WTC11 (cell line): ENCODE data around the gene DBH. TPM values are rescaled to one million over a fixed set of nuclear protein-coding genes. Genes with fewer than 3 reads are reported as not detected.

ENCODE experiments used
- ATAC-seq: fragments of 200-7000 bp; cut with Tn5 transposase; 2 replicates; pipeline ENCODE4 v1.10.0; 2021; ENCODE audit warnings: mild to moderate bottlenecking, moderate library complexity
- CTCF ChIA-PET: fragments of 300-600 bp; sonication (Branson Sonifier 250); formaldehyde crosslinking; loops from one replicate; lab custom pipeline; 2021; ENCODE audit warnings: antibody characterized with exemption; lab: Charles Lee
- POLR2A ChIA-PET: fragments of 350-600 bp; sonication (Branson Sonifier 250); formaldehyde crosslinking; loops from one replicate; lab custom pipeline; 2021; ENCODE audit warnings: antibody characterized with exemption; lab: Charles Lee
- DNase-seq: peaks from one replicate; pipeline ENCODE4 v3.0.0; 2021; ENCODE audit warnings: low spot score
- H3K27ac Mint-ChIP-seq: 2 replicates; pipeline ENCODE4 v1.8.0; 2021; ENCODE audit warnings: mixed read lengths
- H3K27me3 Mint-ChIP-seq: 2 replicates; pipeline ENCODE4 v1.8.0; 2021; ENCODE audit warnings: low read depth, mild to moderate bottlenecking, moderate library complexity, mixed read lengths
- H3K36me3 Mint-ChIP-seq: 2 replicates; pipeline ENCODE4 v1.8.0; 2021; ENCODE audit warnings: mixed read lengths
- H3K4me1 Mint-ChIP-seq: 2 replicates; pipeline ENCODE4 v1.8.0; 2022; ENCODE audit warnings: mixed read lengths
- H3K4me3 Mint-ChIP-seq: 2 replicates; pipeline ENCODE4 v1.8.0; 2021; ENCODE audit warnings: mild to moderate bottlenecking, moderate library complexity, mixed read lengths
- H3K9me3 Mint-ChIP-seq: 2 replicates; pipeline ENCODE4 v1.8.0; 2021; ENCODE audit warnings: mixed read lengths
- CTCF ChIP-seq: fragments of 200-600 bp; IDR thresholded peaks from 2 replicates; pipeline ENCODE4 v1.8.0; 2022; ENCODE audit warnings: antibody characterized with exemption
- ELF4 ChIP-seq: sonication (generic); formaldehyde crosslinking; IDR thresholded peaks from 2 replicates; pipeline ENCODE4 v1.8.1; 2022; ENCODE audit warnings: low read depth, mild to moderate bottlenecking, moderate library complexity, missing genetic modification reagents
- FOXJ3 ChIP-seq: sonication (generic); formaldehyde crosslinking; IDR thresholded peaks from 2 replicates; pipeline ENCODE4 v1.9.0; 2021; ENCODE audit warnings: missing genetic modification reagents, mild to moderate bottlenecking, borderline replicate concordance
- FOXP1 ChIP-seq: sonication (generic); formaldehyde crosslinking; IDR thresholded peaks from 2 replicates; pipeline ENCODE4 v1.8.0; 2022; ENCODE audit warnings: missing genetic modification reagents, mild to moderate bottlenecking, moderate library complexity, borderline replicate concordance
- GABPB1 ChIP-seq: sonication (generic); formaldehyde crosslinking; IDR thresholded peaks from 2 replicates; pipeline ENCODE4 v1.8.1; 2023; ENCODE audit warnings: mild to moderate bottlenecking, missing genetic modification reagents
- GTF2I ChIP-seq: fragments of 250-450 bp; sonication (Bioruptor Pico); conservative IDR thresholded peaks from 2 replicates; pipeline ENCODE4 v1.4.0; 2021; ENCODE audit warnings: mild to moderate bottlenecking
- HMGA2 ChIP-seq: fragments of 250-450 bp; sonication (Bioruptor Pico); IDR thresholded peaks from 2 replicates; pipeline ENCODE4 v1.4.0; 2021; ENCODE audit warnings: mild to moderate bottlenecking, moderate library complexity
- IRF1 ChIP-seq: sonication (generic); formaldehyde crosslinking; IDR thresholded peaks from 2 replicates; pipeline ENCODE4 v1.8.0; 2023; ENCODE audit warnings: missing genetic modification reagents
- NR3C1 ChIP-seq: sonication (generic); formaldehyde crosslinking; conservative IDR thresholded peaks from 2 replicates; pipeline ENCODE4 v1.8.1; 2023; ENCODE audit warnings: low read depth, mild to moderate bottlenecking, missing genetic modification reagents
- OVOL2 ChIP-seq: fragments of 250-450 bp; sonication (Bioruptor Pico); IDR thresholded peaks from 2 replicates; pipeline ENCODE4 v1.9.0; 2021; ENCODE audit warnings: mild to moderate bottlenecking, borderline replicate concordance
- STAT6 ChIP-seq: sonication (generic); formaldehyde crosslinking; conservative IDR thresholded peaks from 2 replicates; pipeline ENCODE4 v1.8.1; 2023; ENCODE audit warnings: mild to moderate bottlenecking, low read depth, missing genetic modification reagents, moderate library complexity
- TEAD1 ChIP-seq: sonication (generic); formaldehyde crosslinking; IDR thresholded peaks from 2 replicates; pipeline ENCODE4 v1.8.0; 2022; ENCODE audit warnings: mild to moderate bottlenecking, missing genetic modification reagents
- USF2 ChIP-seq: sonication (generic); formaldehyde crosslinking; IDR thresholded peaks from 2 replicates; pipeline ENCODE4 v1.8.1; 2023; ENCODE audit warnings: mild to moderate bottlenecking, missing genetic modification reagents, moderate library complexity
- ZBTB21 ChIP-seq: sonication (generic); formaldehyde crosslinking; IDR thresholded peaks from 2 replicates; pipeline ENCODE4 v1.8.1; 2023; ENCODE audit warnings: mild to moderate bottlenecking, missing genetic modification reagents, borderline replicate concordance
- ZMAT4 ChIP-seq: fragments of 250-450 bp; sonication (Bioruptor Pico); IDR thresholded peaks from 2 replicates; pipeline ENCODE4 v1.9.0; 2021; ENCODE audit warnings: mild to moderate bottlenecking
- ZNF232 ChIP-seq: sonication (generic); formaldehyde crosslinking; IDR thresholded peaks from 2 replicates; pipeline ENCODE4 v1.8.0; 2022; ENCODE audit warnings: mild to moderate bottlenecking, missing genetic modification reagents
- ZNF396 ChIP-seq: fragments of 250-450 bp; sonication (Bioruptor Pico); IDR thresholded peaks from 2 replicates; pipeline ENCODE4 v1.8.0; 2021; ENCODE audit warnings: mild to moderate bottlenecking, moderate library complexity, borderline replicate concordance
- ZNF416 ChIP-seq: fragments of 250-450 bp; sonication (Bioruptor Pico); IDR thresholded peaks from 2 replicates; pipeline ENCODE4 v1.9.0; 2021; ENCODE audit warnings: mild to moderate bottlenecking, inconsistent platforms
- ZNF425 ChIP-seq: fragments of 250-450 bp; sonication (Bioruptor Pico); conservative IDR thresholded peaks from 2 replicates; pipeline ENCODE4 v1.9.0; 2021; ENCODE audit warnings: mild to moderate bottlenecking
- ZNF671 ChIP-seq: fragments of 250-450 bp; sonication (Bioruptor Pico); IDR thresholded peaks from 2 replicates; pipeline ENCODE4 v1.8.0; 2021; ENCODE audit warnings: mild to moderate bottlenecking
- total RNA-seq: library from RNA; stranded (reverse); gene quantifications from 3 replicates; pipeline ENCODE4 v1.2.3, GENCODE V29; 2021

Gene DBH
- total RNA-seq, 1 experiment from 2014 or later: 0.24 TPM

- TF ChIP-seq OVOL2: no peak
- no peak for TF ChIP-seq ELF4 (CRISPR knock-in tag)
- no peak for TF ChIP-seq ZNF396
- TF ChIP-seq CTCF: no peak
- TF ChIP-seq IRF1 (CRISPR knock-in tag): no peak
- TF ChIP-seq ZMAT4 (CRISPR knock-in tag): no peak
- TF ChIP-seq STAT6 (CRISPR knock-in tag): no peak
- TF ChIP-seq GABPB1 (CRISPR knock-in tag): no peak
These were observed 28.2 kb downstream of the DBH start (continued) for GRCh38 chr9:133664173-133665050.

- peaks cover 4% of the 10 kb centered on the region; the same call in 1 of the 2 replicates for H3K4me1 Mint-ChIP-seq
- DNase-seq (no peak), ATAC-seq (no peak)
- no peaks in the 10 kb centered on the region; the same call in 1 of the 2 replicates for H3K27me3 Mint-ChIP-seq
- H3K27ac Mint-ChIP-seq: no peak overlapping the region
- POLR2A ChIA-PET: no interaction called here
- H3K9me3 Mint-ChIP-seq: no peaks in the 10 kb centered on the region
- TF ChIP-seq GTF2I (CRISPR knock-in tag) (no peak), USF2 (CRISPR knock-in tag) (no peak), ZNF425 (no peak), FOXP1 (CRISPR knock-in tag) (no peak)
- peaks cover 8% of the 10 kb centered on the region for H3K36me3 Mint-ChIP-seq
- CTCF ChIA-PET: interaction anchor here (0.6 to 2.4 kb wide), 10 partner anchors 21 to 156 kb away, joined by 3 to 7 read pairs (median 4); partner anchors contain the start of gene ADAMTSL2
- H3K4me3 Mint-ChIP-seq: no peak overlapping the region
These were observed 28.9 kb downstream of the DBH start for GRCh38 chr9:133665096-133665495.

GRCh38 chr9:133665535-133665934 is 29.4 kb downstream of the DBH start:
- Mint-ChIP-seq H3K27me3 (no peaks in the 10 kb centered on the region), H3K36me3 (peaks cover 8% of the 10 kb centered on the region), H3K4me1 (peaks cover 4% of the 10 kb centered on the region; the same call in 1 of the 2 replicates), H3K4me3 (no peak overlapping the region), H3K27ac (no peak overlapping the region), H3K9me3 (no peaks in the 10 kb centered on the region)
- no peak for TF ChIP-seq FOXJ3 (CRISPR knock-in tag)
- TF ChIP-seq ZBTB21 (CRISPR knock-in tag): no peak
- no peak for TF ChIP-seq GABPB1 (CRISPR knock-in tag)
- TF ChIP-seq ZNF232 (CRISPR knock-in tag): no peak
- no peak for TF ChIP-seq GTF2I (CRISPR knock-in tag)
- no peak for TF ChIP-seq ZNF416 (CRISPR knock-in tag)
- TF ChIP-seq HMGA2 (CRISPR knock-in tag): no peak
- no peak for TF ChIP-seq TEAD1 (CRISPR knock-in tag)
- no peak for TF ChIP-seq NR3C1 (CRISPR knock-in tag)
- TF ChIP-seq ZNF671 (CRISPR knock-in tag): no peak
- TF ChIP-seq USF2 (CRISPR knock-in tag): no peak
- no peak for DNase-seq
- CTCF ChIA-PET: no interaction called here
- POLR2A ChIA-PET: no interaction called here
- ATAC-seq: no peak
